ENCODE results near the gene RAB9A. TPM values are rescaled to one million over a fixed set of nuclear protein-coding genes. Genes with fewer than 3 reads are reported as not detected.

RAB9A gene
- total and polyA plus RNA-seq, 9 of the 15 experiments (the other 6 are each of a cell fraction or from before 2014, with no cell fraction given) = 13.5 to 20.8 (median 17.7) TPM

- in situ Hi-C loops (cut with MboI) (no loop called here), intact Hi-C loops (cut with micrococcal nuclease) (no loop called here)
- Histone ChIP-seq H3K9ac (ENCODE audit: insufficient read depth in 1 of 2, low read depth in 2 of 2, low read length in 2 of 2) (no peak overlapping the region), H3K4me2 (ENCODE audit: insufficient read depth, low read length) (no peak overlapping the region), H3K9me3 (replicated peaks; ENCODE audit: control insufficient read depth, insufficient read depth, low read depth, low read length) (no peaks in the 10 kb centered on the region), H4K20me1 (replicated peaks; ENCODE audit: control insufficient read depth, insufficient read depth, low read length) (no peaks in the 10 kb centered on the region), H3K79me2 (ENCODE audit: control insufficient read depth, insufficient read depth, low read length) (peaks cover 19% of the 10 kb centered on the region; the same call in 2 of the 3 replicates), H3K4me3 (no peak overlapping the region), H3K36me3 (ENCODE audit: control insufficient read depth, insufficient read depth, low read length) (peaks cover 66% of the 10 kb centered on the region), H3K4me1 (replicated peaks in 1 of 2; ENCODE audit: control insufficient read depth in 2 of 2, insufficient read depth in 2 of 2, low read length in 2 of 2) (no peaks in the 10 kb centered on the region), H3K9me1 (ENCODE audit: control insufficient read depth, insufficient read depth, low read length) (no peaks in the 10 kb centered on the region), H3K27ac (ENCODE audit: extremely low read depth, low read depth, low read length) (no peak overlapping the region), H2AFZ (ENCODE audit: low read depth, low read length) (no peak overlapping the region), H3K27me3 (ENCODE audit: control insufficient read depth in 2 of 2, insufficient read depth in 2 of 2, low read length in 2 of 2) (no peaks in the 10 kb centered on the region)
- DNase-seq (ENCODE audit: extremely low read depth in 1 of 4, low spot score in 3 of 4) = no peak
- peak; percentile 59 for ATAC-seq
- CTCF ChIA-PET (ENCODE audit: low intra/inter-chr PET ratio) = no interaction called here
- POLR2A ChIA-PET = interaction anchor here (1.4 kb wide), 1 partner anchor 13 kb away, joined by 3 read pairs; no protein-coding TSS in a partner anchor
- no TSS peak for BruUV-seq (replicated peaks)
- WGBS (ENCODE audit: insufficient coverage, low coverage, missing lambda C conversion rate) = 48% methylated on average over 4 of the region's 4 CpGs
- peak; percentile 56 for FAIRE-seq
- TF ChIP-seq PRPF4 (IDR thresholded peaks at IDR 0.05; ENCODE audit: insufficient read depth, low read depth, low read length, poor library complexity, severe bottlenecking) = no peak
- TF ChIP-seq POLR2B (IDR thresholded peaks at IDR 0.05; ENCODE audit: low read depth, partially characterized antibody) = peak; percentile 41
Observed at GRCh38 chrX:13711141-13711540, 22.2 kb downstream of the RAB9A start.

GRCh38 chrX:13716455-13716854, 27.5 kb downstream of the RAB9A start:
- H3K9ac ChIP-seq (ENCODE audit: insufficient read depth in 1 of 2, low read depth in 2 of 2, low read length in 2 of 2) = no peak overlapping the region
- ATAC-seq = no peak
- H3K9me1 ChIP-seq (ENCODE audit: control insufficient read depth, insufficient read depth, low read length) = no peaks in the 10 kb centered on the region
- BruUV-seq (replicated peaks) = no TSS peak
- no peak for FAIRE-seq
- H3K27me3 ChIP-seq (ENCODE audit: control insufficient read depth in 2 of 2, insufficient read depth in 2 of 2, low read length in 2 of 2) = no peaks in the 10 kb centered on the region
- H3K9me3 ChIP-seq (replicated peaks; ENCODE audit: control insufficient read depth, insufficient read depth, low read depth, low read length) = no peaks in the 10 kb centered on the region
- H2AFZ ChIP-seq (ENCODE audit: low read depth, low read length) = no peak overlapping the region
- peaks cover 8% of the 10 kb centered on the region for H3K79me2 ChIP-seq (ENCODE audit: control insufficient read depth, insufficient read depth, low read length)
- ChIA-PET CTCF (ENCODE audit: low intra/inter-chr PET ratio) (no interaction called here), POLR2A (interaction anchor here (0.7 kb wide), 1 partner anchor 9 kb away, joined by 3 read pairs; no protein-coding TSS in a partner anchor)
- intact Hi-C loops (cut with micrococcal nuclease) = no loop called here
- H3K4me3 ChIP-seq = no peak overlapping the region
- no peak overlapping the region for H3K4me2 ChIP-seq (ENCODE audit: insufficient read depth, low read length)
- WGBS (ENCODE audit: insufficient coverage, low coverage, missing lambda C conversion rate) = 92% methylated on average over 9 of the region's 9 CpGs
- no peak for DNase-seq (ENCODE audit: extremely low read depth in 1 of 4, low spot score in 3 of 4)
- in situ Hi-C loops (cut with MboI) = no loop called here
- H4K20me1 ChIP-seq (replicated peaks; ENCODE audit: control insufficient read depth, insufficient read depth, low read length) = 0 out of 2 replicates have a peak, but pooled peaks cover 4% of the 10 kb centered on the region
- no peak overlapping the region for H3K27ac ChIP-seq (ENCODE audit: extremely low read depth, low read depth, low read length)
- H3K36me3 ChIP-seq (ENCODE audit: control insufficient read depth, insufficient read depth, low read length) = peaks cover 84% of the 10 kb centered on the region
- H3K4me1 ChIP-seq (replicated peaks in 1 of 2; ENCODE audit: control insufficient read depth in 2 of 2, insufficient read depth in 2 of 2, low read length in 2 of 2) = no peaks in the 10 kb centered on the region; a peak in 1 of 5 replicates
- TF ChIP-seq E2F4 (CRISPR knock-in tag; IDR thresholded peaks at IDR 0.05; ENCODE audit: low read depth) (no peak), ZBTB11 (CRISPR knock-in tag; IDR thresholded peaks at IDR 0.05) (no peak), ZNF507 (tag; conservative IDR thresholded peaks at IDR 0.05) (no peak), ERF (CRISPR knock-in tag; IDR thresholded peaks at IDR 0.05) (no peak), HINFP (tag; conservative IDR thresholded peaks at IDR 0.05; ENCODE audit: low read depth) (no peak), TEAD4 (IDR thresholded peaks at IDR 0.05; ENCODE audit: low read length) (no peak), TEAD4 (CRISPR knock-in tag; IDR thresholded peaks at IDR 0.05; ENCODE audit: borderline replicate concordance) (no peak)
